H9 (cell line): ENCODE measurements around the gene ATAD1. TPM values are rescaled to one million over a fixed set of nuclear protein-coding genes. Genes with fewer than 3 reads are reported as not detected.

Source experiments
- DNase-seq: peaks from one replicate; pipeline ENCODE4 v3.0.0-alpha.2; 2017
- H2AFZ ChIP-seq: one replicate; pipeline ENCODE4 v1.6.1; 2013; ENCODE audit warnings: mild to moderate bottlenecking, low read length, control low read depth, moderate library complexity
- H2AK5ac ChIP-seq: 2 replicates; pipeline ENCODE4 v1.6.1; 2013; ENCODE audit warnings: low read length, control low read depth, mixed read lengths; ENCODE audit not compliant: insufficient read length
- H2BK120ac ChIP-seq: one replicate; pipeline ENCODE4 v1.6.1; 2013; ENCODE audit warnings: low read depth, mild to moderate bottlenecking, low read length, control low read depth, inconsistent platforms; ENCODE audit not compliant: poor library complexity, severe bottlenecking
- H2BK12ac ChIP-seq: 2 replicates; pipeline ENCODE4 v1.6.1; 2013; ENCODE audit warnings: low read length, control low read depth, mixed read lengths, low read depth; ENCODE audit not compliant: insufficient read length
- H2BK15ac ChIP-seq: 2 replicates; pipeline ENCODE4 v1.6.1; 2013; ENCODE audit warnings: low read depth, low read length, control low read depth
- H2BK20ac ChIP-seq: one replicate; pipeline ENCODE4 v1.6.1; 2013; ENCODE audit warnings: low read depth, mild to moderate bottlenecking, low read length, control low read depth, inconsistent platforms; ENCODE audit not compliant: poor library complexity, severe bottlenecking
- H2BK5ac ChIP-seq: 2 replicates; pipeline ENCODE4 v1.6.1; 2013; ENCODE audit warnings: low read length, control low read depth, mixed read lengths; ENCODE audit not compliant: insufficient read length
- H3K14ac ChIP-seq: 2 replicates; pipeline ENCODE4 v1.6.1; 2013; ENCODE audit warnings: low read length, control low read depth; ENCODE audit not compliant: insufficient read depth
- H3K18ac ChIP-seq: 2 replicates; pipeline ENCODE4 v1.6.1; 2013; ENCODE audit warnings: low read depth, mild to moderate bottlenecking, mixed read lengths, low read length, control low read depth; ENCODE audit not compliant: insufficient read length
- H3K23ac ChIP-seq: 2 replicates; pipeline ENCODE4 v1.6.1; 2013; ENCODE audit warnings: low read length, control low read depth, mixed read lengths, low read depth; ENCODE audit not compliant: insufficient read length
- H3K23me2 ChIP-seq: 2 replicates; pipeline ENCODE4 v1.6.1; 2013; ENCODE audit warnings: low read depth, mild to moderate bottlenecking, mixed read lengths, low read length, control low read depth; ENCODE audit not compliant: insufficient read length, poor library complexity, severe bottlenecking
- H3K27ac ChIP-seq: 2 replicates; pipeline ENCODE4 v1.5.1; 2013; ENCODE audit warnings: low read length, control low read depth, mixed read lengths, low read depth; ENCODE audit not compliant: insufficient read length
- H3K27me3 ChIP-seq: 2 replicates; pipeline ENCODE4 v1.6.1; 2013; ENCODE audit warnings: low read length, control low read depth, inconsistent platforms; ENCODE audit not compliant: insufficient read depth
- H3K4ac ChIP-seq: 2 replicates; pipeline ENCODE4 v1.6.1; 2013; ENCODE audit warnings: low read depth, mild to moderate bottlenecking, control low read depth, inconsistent platforms, low read length, moderate library complexity
- H3K4me1 ChIP-seq: 2 replicates; pipeline ENCODE4 v1.6.1; 2013; ENCODE audit warnings: low read length, control low read depth, inconsistent platforms; ENCODE audit not compliant: insufficient read depth
- H3K4me2 ChIP-seq: 2 replicates; pipeline ENCODE4 v1.6.1; 2013; ENCODE audit warnings: low read length, control low read depth, mixed read lengths; ENCODE audit not compliant: insufficient read length, insufficient read depth
- H3K56ac ChIP-seq: 2 replicates; pipeline ENCODE4 v1.6.1; 2013; ENCODE audit warnings: low read depth, mild to moderate bottlenecking, mixed read lengths, low read length, control low read depth; ENCODE audit not compliant: insufficient read length
- H3K79me1 ChIP-seq: 2 replicates; pipeline ENCODE4 v1.6.1; 2013; ENCODE audit warnings: low read depth, mild to moderate bottlenecking, moderate library complexity, low read length, control low read depth, inconsistent platforms; ENCODE audit not compliant: insufficient read depth, poor library complexity, severe bottlenecking
- H3K79me2 ChIP-seq: 2 replicates; pipeline ENCODE4 v1.6.1; 2013; ENCODE audit warnings: low read length, control low read depth, inconsistent platforms; ENCODE audit not compliant: insufficient read depth
- H3K9ac ChIP-seq: 2 replicates; pipeline ENCODE4 v1.6.1; 2013; ENCODE audit warnings: low read length, control low read depth, mixed read lengths; ENCODE audit not compliant: insufficient read length; ENCODE audit errors: extremely low read depth
- H3K9me3 ChIP-seq: one replicate; pipeline ENCODE4 v1.6.1; 2013; ENCODE audit warnings: low read depth, low read length, inconsistent platforms; ENCODE audit not compliant: control insufficient read depth
- H3T11ph ChIP-seq: one replicate; pipeline ENCODE4 v1.6.1; 2013; ENCODE audit warnings: mild to moderate bottlenecking, low read length, control low read depth, inconsistent platforms
- H4K20me1 ChIP-seq: one replicate; pipeline ENCODE4 v1.6.1; 2013; ENCODE audit not compliant: control insufficient read depth, insufficient read length, insufficient read depth
- H4K5ac ChIP-seq: 2 replicates; pipeline ENCODE4 v1.6.1; 2013; ENCODE audit warnings: low read depth, mild to moderate bottlenecking, mixed read lengths, low read length, control low read depth; ENCODE audit not compliant: insufficient read length
- H4K8ac ChIP-seq: replicated peaks from 2 replicates; pipeline ENCODE4 v1.6.1; 2013; ENCODE audit warnings: low read length, control low read depth, mixed read lengths, low read depth; ENCODE audit not compliant: insufficient read length
- H4K91ac ChIP-seq: 2 replicates; pipeline ENCODE4 v1.6.1; 2013; ENCODE audit warnings: low read depth, mild to moderate bottlenecking, moderate library complexity, mixed read lengths, low read length, control low read depth; ENCODE audit not compliant: insufficient read length
- H3K27ac Mint-ChIP-seq, 3 experiments: 2 replicates in 2 of 3; 3 replicates in 1 of 3; pipeline ENCODE4 v1.8.0; 2020 to 2021; ENCODE audit warnings: mixed read lengths in 3 of 3, mild to moderate bottlenecking in 1 of 3, moderate library complexity in 1 of 3
- H3K27me3 Mint-ChIP-seq: 2 replicates; pipeline ENCODE4 v1.8.0; 2021; ENCODE audit warnings: low read depth, mild to moderate bottlenecking, moderate library complexity, mixed read lengths
- H3K36me3 Mint-ChIP-seq, 3 experiments: 2 replicates in 2 of 3; 3 replicates in 1 of 3; pipeline ENCODE4 v1.8.0; 2020 to 2021; ENCODE audit warnings: low read depth in 3 of 3, mixed read lengths in 3 of 3; ENCODE audit not compliant: insufficient read depth in 1 of 3
- H3K4me1 Mint-ChIP-seq, 2 experiments: 2 replicates each; pipeline ENCODE4 v1.8.0; 2020; ENCODE audit warnings: mixed read lengths in 2 of 2
- H3K4me3 Mint-ChIP-seq, 2 experiments: 2 replicates in 1 of 2; 3 replicates in 1 of 2; pipeline ENCODE4 v1.8.0; 2020 to 2021; ENCODE audit warnings: mild to moderate bottlenecking in 2 of 2, mixed read lengths in 2 of 2, moderate library complexity in 1 of 2
- H3K9me3 Mint-ChIP-seq, 2 experiments: 2 replicates in 1 of 2; 3 replicates in 1 of 2; pipeline ENCODE4 v1.8.0; 2020; ENCODE audit warnings: mild to moderate bottlenecking in 2 of 2, mixed read lengths in 2 of 2, moderate library complexity in 1 of 2
- WGBS: extraction: QIAGEN DNeasy Blood & Tissue Kit; methylation state at CpG from one replicate; pipeline ENCODE4 v1.1.7; 2013; ENCODE audit warnings: missing lambda C conversion rate, low lambda C conversion rate, mixed read lengths; ENCODE audit not compliant: insufficient read length; ENCODE audit errors: extremely low coverage; 5-methylcytosine and 5-hydroxymethylcytosine counted together
- total RNA-seq: library from RNA; stranded (reverse); gene quantifications from 2 replicates; pipeline ENCODE4 v1.2.1, GENCODE V29; 2021
- TF ChIP-seq, protein P1 (sequence below): fragments of 200-600 bp; sonication (generic); conservative IDR thresholded peaks from 3 replicates; pipeline ENCODE4 v1.8.0; 2021; ENCODE audit warnings: antibody characterized with exemption, mild to moderate bottlenecking

ATAD1 gene
- total RNA-seq, 1 experiment from 2014 or later, result 38.7 TPM

DNA sequence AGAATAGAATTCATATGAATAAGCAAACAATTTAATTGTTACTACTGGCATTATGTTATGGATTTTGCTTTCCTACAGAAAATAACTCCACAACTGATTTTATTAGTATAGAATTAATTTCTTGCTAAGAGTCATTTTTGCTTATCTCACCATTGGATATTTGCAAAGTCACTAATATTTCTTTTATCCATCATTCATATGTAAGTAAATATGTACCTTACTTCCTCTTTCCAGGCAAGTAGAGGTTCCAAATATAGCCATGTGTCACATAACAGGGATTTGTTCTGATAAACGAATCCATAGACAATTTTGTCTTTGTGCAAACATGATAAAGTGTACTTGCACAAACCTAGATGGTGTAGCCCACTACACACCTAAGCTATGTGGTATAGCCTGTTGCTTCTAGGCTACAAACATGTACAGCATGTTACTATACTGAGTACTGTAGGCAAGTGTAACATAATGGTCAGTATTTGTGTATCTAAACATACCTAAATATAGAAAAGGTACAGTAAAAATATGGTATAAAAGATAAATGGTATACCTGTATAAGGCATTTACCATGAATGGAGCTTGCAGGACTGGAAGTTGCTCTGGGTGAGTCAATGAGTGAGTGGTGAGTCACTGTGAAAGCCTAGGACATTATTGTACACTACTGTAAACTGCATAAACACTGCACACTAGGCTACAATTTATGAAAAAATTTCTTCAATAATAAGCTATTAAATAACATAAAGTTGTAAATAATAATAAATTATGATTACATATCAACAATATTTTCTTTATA, 27.0 kb upstream of the ATAD1 start:
- H3K4me2 ChIP-seq, result no peak overlapping the region
- no peaks in the 10 kb centered on the region for H3K9me3 Mint-ChIP-seq

More for the DNA sequence above, 27.0 kb upstream of the ATAD1 start:
- Histone ChIP-seq H2AK5ac (no peak overlapping the region), H3K4ac (no peak overlapping the region), H3K27me3 (no peaks in the 10 kb centered on the region), H3T11ph (no peak overlapping the region), H3K18ac (no peak overlapping the region), H3K4me1 (no peaks in the 10 kb centered on the region), H2BK20ac (no peak overlapping the region), H4K8ac (no peak overlapping the region), H2BK5ac (no peak overlapping the region), H4K91ac (no peak overlapping the region), H3K27ac (no peak overlapping the region), H3K79me2 (no peaks in the 10 kb centered on the region), H3K9me3 (no peaks in the 10 kb centered on the region), H2BK120ac (no peak overlapping the region), H2AFZ (no peak overlapping the region), H3K14ac (no peak overlapping the region), H3K79me1 (no peaks in the 10 kb centered on the region), H3K9ac (no peak overlapping the region), H2BK15ac (no peak overlapping the region), H3K23me2 (no peaks in the 10 kb centered on the region), H3K23ac (no peak overlapping the region), H2BK12ac (no peak overlapping the region), H3K56ac (no peak overlapping the region), H4K5ac (no peak overlapping the region), H4K20me1 (no peaks in the 10 kb centered on the region)
- peaks cover under 1 to 3% of the 10 kb centered on the region in 2 experiments for H3K4me1 Mint-ChIP-seq
- no peak overlapping the region for H3K27ac Mint-ChIP-seq
- no peak for DNase-seq
- TF ChIP-seq, protein P1, sequence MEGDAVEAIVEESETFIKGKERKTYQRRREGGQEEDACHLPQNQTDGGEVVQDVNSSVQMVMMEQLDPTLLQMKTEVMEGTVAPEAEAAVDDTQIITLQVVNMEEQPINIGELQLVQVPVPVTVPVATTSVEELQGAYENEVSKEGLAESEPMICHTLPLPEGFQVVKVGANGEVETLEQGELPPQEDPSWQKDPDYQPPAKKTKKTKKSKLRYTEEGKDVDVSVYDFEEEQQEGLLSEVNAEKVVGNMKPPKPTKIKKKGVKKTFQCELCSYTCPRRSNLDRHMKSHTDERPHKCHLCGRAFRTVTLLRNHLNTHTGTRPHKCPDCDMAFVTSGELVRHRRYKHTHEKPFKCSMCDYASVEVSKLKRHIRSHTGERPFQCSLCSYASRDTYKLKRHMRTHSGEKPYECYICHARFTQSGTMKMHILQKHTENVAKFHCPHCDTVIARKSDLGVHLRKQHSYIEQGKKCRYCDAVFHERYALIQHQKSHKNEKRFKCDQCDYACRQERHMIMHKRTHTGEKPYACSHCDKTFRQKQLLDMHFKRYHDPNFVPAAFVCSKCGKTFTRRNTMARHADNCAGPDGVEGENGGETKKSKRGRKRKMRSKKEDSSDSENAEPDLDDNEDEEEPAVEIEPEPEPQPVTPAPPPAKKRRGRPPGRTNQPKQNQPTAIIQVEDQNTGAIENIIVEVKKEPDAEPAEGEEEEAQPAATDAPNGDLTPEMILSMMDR, result no peak
- no peak overlapping the region for H3K4me3 Mint-ChIP-seq
- no peaks in the 10 kb centered on the region for H3K36me3 Mint-ChIP-seq
- no peaks in the 10 kb centered on the region; the same call in 1 of the 2 replicates for H3K27me3 Mint-ChIP-seq
- no CpG with 5 or more reads among the region's 1 CpG for WGBS
